Neuron (in vitro differentiated cells): ENCODE measurements around the gene TRIM40.
"Not testable (repeated sequence)": the region's sequence is repeated elsewhere in the genome, so short reads cannot be mapped to it uniquely, and the experiment has no call there.

Experiments used
- H2AFZ ChIP-seq: one replicate; pipeline ENCODE4 v1.6.1; 2013; ENCODE audit warnings: low read depth, mild to moderate bottlenecking, inconsistent platforms, low read length, moderate library complexity
- H3K27me3 ChIP-seq: one replicate; pipeline ENCODE4 v1.6.1; 2013; ENCODE audit warnings: low read length; ENCODE audit not compliant: insufficient read depth
- H3K36me3 ChIP-seq: one replicate; pipeline ENCODE4 v1.6.1; 2013; ENCODE audit warnings: low read length; ENCODE audit not compliant: insufficient read depth
- H3K4me1 ChIP-seq: one replicate; pipeline ENCODE4 v1.6.1; 2013; ENCODE audit warnings: low read length; ENCODE audit not compliant: insufficient read depth
- H3K4me3 ChIP-seq: 2 replicates; pipeline ENCODE4 v1.5.1; 2013; ENCODE audit warnings: mild to moderate bottlenecking, low read length, moderate library complexity
- H3K9me3 ChIP-seq: one replicate; pipeline ENCODE4 v1.6.1; 2013; ENCODE audit warnings: low read length

TRIM40 gene

GRCh38 chr6:30127238-30128093, 8.5 kb upstream of the TRIM40 start:
- Histone ChIP-seq H3K27me3 (peaks cover 66% of the 10 kb centered on the region), H2AFZ (no peak overlapping the region), H3K4me3 (no peak overlapping the region), H3K9me3 (no peaks in the 10 kb centered on the region), H3K4me1 (no peaks in the 10 kb centered on the region), H3K36me3 (no peaks in the 10 kb centered on the region)

GRCh38 chr6:30129265-30130178, 6.4 kb upstream of the TRIM40 start:
- Histone ChIP-seq H3K4me1 (no peaks in the 10 kb centered on the region), H3K27me3 (peaks cover 64% of the 10 kb centered on the region), H2AFZ (no peak overlapping the region)

GRCh38 chr6:30130179-30130679, 5.7 kb upstream of the TRIM40 start:
- no peak overlapping the region for H2AFZ ChIP-seq
- H3K4me1 ChIP-seq, result no peaks in the 10 kb centered on the region
- no peaks in the 10 kb centered on the region for H3K9me3 ChIP-seq
- H3K36me3 ChIP-seq, result no peaks in the 10 kb centered on the region
- no peak overlapping the region for H3K4me3 ChIP-seq
- peaks cover 61% of the 10 kb centered on the region for H3K27me3 ChIP-seq

More at GRCh38 chr6:30129265-30130178, 6.4 kb upstream of the TRIM40 start:
- Histone ChIP-seq H3K4me3 (no peak overlapping the region), H3K36me3 (no peaks in the 10 kb centered on the region), H3K9me3 (no peaks in the 10 kb centered on the region)

DNA sequence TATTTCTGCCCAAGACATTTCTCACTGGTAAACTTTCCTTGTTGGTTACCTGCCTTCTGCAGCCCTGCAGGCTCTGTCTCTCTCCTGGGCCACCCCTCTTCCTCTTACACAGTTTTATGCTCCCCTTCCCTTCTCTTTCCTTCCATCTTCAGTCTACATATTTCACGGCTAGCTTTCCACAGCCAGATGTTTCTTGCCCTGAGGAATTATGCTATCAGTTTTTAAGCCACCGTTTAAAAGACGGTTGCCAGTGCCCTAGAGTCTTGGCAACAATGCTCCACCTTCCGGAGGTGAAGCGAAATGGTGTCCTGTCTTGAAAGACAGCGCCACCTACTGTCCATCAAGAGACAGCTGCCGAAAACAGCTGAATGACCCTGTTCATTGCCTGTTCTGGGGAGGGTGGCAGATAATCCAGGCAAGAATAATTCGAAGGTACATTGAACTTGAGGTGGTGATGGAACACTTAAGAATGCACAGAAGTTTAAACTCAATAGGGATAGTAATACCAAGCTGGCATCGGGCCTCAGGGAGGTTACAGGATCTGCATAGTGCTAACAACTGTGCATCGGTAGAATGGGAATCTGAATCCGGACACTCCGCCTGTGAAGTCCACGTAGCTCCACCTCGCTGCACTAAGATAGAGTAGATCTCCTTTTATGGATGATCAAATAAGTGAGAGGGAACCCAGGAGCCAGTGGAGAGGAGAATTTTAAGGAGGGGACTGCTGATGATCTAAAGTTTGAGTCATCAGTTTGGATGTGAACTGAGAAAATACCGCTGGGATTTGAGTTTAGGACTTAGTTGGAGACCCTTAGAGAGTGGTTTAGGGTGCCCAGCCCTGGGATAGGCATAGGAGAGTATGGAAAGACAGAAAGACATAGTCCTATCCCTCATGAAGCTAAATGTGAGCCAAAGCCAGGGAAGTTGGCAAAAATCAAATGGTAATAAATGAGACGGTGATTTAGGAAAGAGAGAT, 4.8 kb upstream of the TRIM40 start:
- Histone ChIP-seq H3K4me3 (no peak overlapping the region), H3K9me3 (no peaks in the 10 kb centered on the region), H3K27me3 (peaks cover 52% of the 10 kb centered on the region), H3K4me1 (no peaks in the 10 kb centered on the region), H2AFZ (no peak overlapping the region), H3K36me3 (no peaks in the 10 kb centered on the region)

DNA sequence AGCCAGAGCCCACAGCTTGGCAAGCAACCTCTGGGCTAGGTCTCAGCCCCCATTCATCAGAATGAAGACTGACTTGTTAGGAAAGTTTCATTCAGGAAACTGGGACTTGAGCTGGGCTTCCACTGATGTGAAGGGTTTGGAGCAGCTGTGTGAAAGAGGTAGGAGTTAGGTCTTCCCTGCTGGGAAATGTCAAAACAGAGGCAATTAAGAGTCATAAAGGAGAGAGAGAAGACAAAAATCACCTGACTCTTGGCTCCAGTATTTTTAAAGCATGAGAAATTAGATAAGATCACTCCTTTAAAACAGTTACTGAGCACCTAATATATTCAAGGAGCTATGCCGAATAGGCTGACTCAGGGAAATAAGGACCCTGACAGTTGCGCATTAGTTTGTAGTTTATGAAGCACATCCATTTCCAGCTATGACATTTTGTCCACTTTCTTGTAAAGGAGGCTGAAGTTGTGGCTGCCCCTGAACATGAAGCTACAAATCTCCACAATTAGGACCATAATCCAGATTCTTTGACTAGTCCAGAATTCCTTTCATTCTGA, 3.9 kb upstream of the TRIM40 start:
- H3K27me3 ChIP-seq, result peaks cover 47% of the 10 kb centered on the region
- no peaks in the 10 kb centered on the region for H3K9me3 ChIP-seq
- H2AFZ ChIP-seq, result no peak overlapping the region
- H3K4me1 ChIP-seq, result no peaks in the 10 kb centered on the region
- H3K36me3 ChIP-seq, result no peaks in the 10 kb centered on the region
- H3K4me3 ChIP-seq, result no peak overlapping the region

DNA sequence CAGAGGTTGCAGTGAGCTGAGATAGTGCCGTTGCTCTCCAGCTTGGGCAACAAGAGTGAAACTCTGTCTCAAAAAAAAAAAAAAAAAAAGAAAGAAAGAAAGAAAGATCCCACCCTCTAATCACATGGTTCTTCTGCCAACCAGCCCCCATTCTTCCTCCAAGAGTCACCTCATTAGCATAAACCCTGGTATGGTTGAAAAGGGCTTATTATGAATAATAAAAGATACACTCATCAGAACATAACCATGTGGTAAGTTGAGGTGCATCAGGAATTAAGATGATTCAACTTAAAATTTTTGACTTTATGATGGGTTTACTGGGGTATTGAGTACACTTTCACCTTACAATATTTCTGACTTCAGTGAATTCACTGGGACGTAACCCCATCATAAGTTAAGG, 793 bp upstream of the TRIM40 start:
- Histone ChIP-seq H3K27me3 (peaks cover 24% of the 10 kb centered on the region), H2AFZ (no peak overlapping the region), H3K4me1 (no peaks in the 10 kb centered on the region), H3K36me3 (no peaks in the 10 kb centered on the region), H3K9me3 (no peaks in the 10 kb centered on the region), H3K4me3 (no peak overlapping the region)

GRCh38 chr6:30136570-30137286, 788 bp downstream of the TRIM40 start:
- Histone ChIP-seq H3K4me1 (no peaks in the 10 kb centered on the region), H3K9me3 (no peaks in the 10 kb centered on the region), H3K36me3 (no peaks in the 10 kb centered on the region), H3K4me3 (no peak overlapping the region), H3K27me3 (peaks cover 16% of the 10 kb centered on the region), H2AFZ (no peak overlapping the region)

DNA sequence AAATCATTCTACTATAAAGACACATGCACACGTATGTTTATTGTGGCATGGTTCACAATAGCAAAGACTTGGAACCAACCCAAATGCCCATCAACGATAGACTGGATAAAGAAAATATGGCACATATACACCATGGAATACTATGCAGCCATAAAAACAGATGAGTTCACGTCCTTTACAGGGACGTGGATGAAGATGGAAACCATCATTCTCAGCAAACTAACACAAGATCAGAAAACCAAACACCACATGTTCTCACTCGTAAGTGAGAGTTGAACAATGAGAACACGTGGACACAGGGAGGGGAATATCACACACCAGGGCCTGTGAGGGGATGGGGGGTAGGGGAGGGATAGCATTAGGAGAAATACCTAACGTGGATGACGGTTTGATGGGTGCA, 4.3 kb downstream of the TRIM40 start:
- not testable (repeated sequence) for H3K27me3 ChIP-seq, H3K4me3 ChIP-seq, H3K36me3 ChIP-seq, H3K4me1 ChIP-seq, H3K9me3 ChIP-seq, H2AFZ ChIP-seq

GRCh38 chr6:30142665-30143064, 6.7 kb downstream of the TRIM40 start:
- no peaks in the 10 kb centered on the region for H3K4me1 ChIP-seq
- no peaks in the 10 kb centered on the region for H3K36me3 ChIP-seq
- no peaks in the 10 kb centered on the region for H3K27me3 ChIP-seq
- no peaks in the 10 kb centered on the region for H3K9me3 ChIP-seq
- H3K4me3 ChIP-seq, result no peak overlapping the region
- H2AFZ ChIP-seq, result no peak overlapping the region

DNA sequence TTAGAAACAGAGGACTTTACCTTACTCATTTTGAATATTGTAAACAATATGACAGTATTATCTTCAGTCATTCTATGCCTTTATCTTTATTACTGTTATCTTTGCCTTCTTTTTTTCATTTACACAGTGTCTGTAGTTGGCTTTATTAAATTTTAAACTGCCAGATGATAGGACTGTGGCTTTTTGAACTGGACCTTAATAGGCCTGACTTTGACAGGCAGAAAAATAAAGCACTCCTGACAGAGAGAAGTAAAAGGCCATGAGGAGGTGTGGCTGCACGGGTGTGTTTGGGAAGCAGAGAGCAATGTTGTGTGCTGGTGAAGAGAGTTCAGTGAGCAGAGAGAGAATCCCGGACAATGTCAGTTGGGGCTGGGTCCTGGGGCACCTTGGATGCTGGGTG, 7.8 kb downstream of the TRIM40 start:
- Histone ChIP-seq H3K9me3 (no peaks in the 10 kb centered on the region), H3K4me1 (no peaks in the 10 kb centered on the region), H3K4me3 (no peak overlapping the region), H3K36me3 (no peaks in the 10 kb centered on the region), H3K27me3 (peaks cover 2% of the 10 kb centered on the region), H2AFZ (no peak overlapping the region)

DNA sequence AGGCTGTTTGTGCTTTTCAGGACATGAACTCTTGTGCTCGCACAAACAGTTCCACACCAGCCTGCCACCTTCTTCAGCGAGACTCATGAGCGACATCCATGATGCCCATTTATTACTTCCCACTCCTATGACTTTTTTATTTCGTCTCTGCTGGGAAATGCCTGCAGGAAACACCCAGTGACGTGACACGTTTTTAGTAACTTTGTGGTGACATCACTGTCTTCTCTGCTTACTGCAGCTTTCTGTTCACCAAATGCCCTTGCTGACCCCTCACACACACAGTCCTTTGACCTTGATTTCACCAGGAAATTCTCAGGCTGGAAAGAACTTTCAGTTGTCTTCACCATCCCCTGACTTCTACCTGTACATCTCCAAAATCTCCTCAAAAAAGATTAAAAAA, 8.9 kb downstream of the TRIM40 start:
- Histone ChIP-seq H2AFZ (no peak overlapping the region), H3K36me3 (no peaks in the 10 kb centered on the region), H3K27me3 (peaks cover 2% of the 10 kb centered on the region), H3K4me3 (no peak overlapping the region), H3K9me3 (no peaks in the 10 kb centered on the region), H3K4me1 (no peaks in the 10 kb centered on the region)

DNA sequence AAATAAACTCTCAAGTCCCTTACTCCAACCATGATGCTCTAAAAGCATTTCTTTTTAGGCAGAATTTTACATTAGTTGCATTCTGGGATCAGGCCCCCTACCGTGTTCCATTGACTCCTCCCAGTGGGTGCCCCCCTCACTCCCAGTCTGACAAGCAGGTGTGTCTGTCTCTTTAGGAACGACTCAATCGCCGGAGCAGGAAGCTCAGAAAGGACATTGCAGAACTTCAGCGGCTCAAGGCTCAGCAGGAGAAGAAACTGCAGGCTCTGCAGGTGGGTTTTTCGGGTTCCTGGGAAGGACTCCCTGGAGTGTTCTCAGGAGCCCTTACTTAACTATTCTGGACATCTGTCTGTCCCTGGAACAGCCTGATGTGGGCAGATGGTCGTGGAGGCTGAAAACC, 9.9 kb downstream of the TRIM40 start:
- H3K27me3 ChIP-seq, result peaks cover 8% of the 10 kb centered on the region
- no peaks in the 10 kb centered on the region for H3K4me1 ChIP-seq
- H2AFZ ChIP-seq, result no peak overlapping the region
- H3K9me3 ChIP-seq, result no peaks in the 10 kb centered on the region
- H3K4me3 ChIP-seq, result no peak overlapping the region
- H3K36me3 ChIP-seq, result no peaks in the 10 kb centered on the region
